ENCODE results near the gene DGCR2.

Gene DGCR2

DNA sequence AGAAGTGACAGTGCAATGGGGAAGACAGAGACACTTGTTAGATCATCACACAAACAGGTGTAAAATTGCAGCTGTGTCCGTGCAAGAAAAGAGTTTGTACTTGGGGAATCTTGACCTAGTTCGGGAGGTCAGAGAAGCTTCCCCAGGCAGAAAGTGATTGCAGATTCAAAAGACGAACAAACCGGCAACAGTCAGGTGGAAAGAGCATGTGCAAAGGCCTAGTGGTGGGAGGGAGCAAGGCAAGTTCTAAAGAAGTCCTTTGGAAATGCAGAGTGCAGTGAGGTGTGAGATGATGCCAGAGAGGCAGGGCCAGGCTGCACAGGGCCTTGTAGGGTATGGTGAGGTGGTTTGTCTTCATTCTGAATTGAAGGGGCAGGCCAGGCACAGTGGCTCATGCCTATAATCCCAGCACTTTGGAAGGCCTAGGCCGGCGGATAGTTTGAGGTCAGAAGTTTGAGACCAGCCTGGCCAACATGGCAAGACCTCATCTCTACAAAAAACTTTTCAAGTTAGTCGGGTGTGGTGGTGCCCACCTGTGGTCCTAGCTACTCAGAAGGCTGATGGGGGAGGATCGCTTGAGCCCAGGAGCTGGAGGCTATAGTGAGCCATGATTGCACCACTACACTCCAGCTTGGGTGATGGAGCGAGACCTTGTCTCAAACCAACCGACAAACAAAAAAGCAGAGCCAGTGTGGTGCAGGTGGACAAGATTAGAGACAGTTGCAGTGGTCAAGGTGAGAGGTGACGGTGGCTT is 24.2 kb upstream of the DGCR2 start:
- DNase-seq: no peak

DNA sequence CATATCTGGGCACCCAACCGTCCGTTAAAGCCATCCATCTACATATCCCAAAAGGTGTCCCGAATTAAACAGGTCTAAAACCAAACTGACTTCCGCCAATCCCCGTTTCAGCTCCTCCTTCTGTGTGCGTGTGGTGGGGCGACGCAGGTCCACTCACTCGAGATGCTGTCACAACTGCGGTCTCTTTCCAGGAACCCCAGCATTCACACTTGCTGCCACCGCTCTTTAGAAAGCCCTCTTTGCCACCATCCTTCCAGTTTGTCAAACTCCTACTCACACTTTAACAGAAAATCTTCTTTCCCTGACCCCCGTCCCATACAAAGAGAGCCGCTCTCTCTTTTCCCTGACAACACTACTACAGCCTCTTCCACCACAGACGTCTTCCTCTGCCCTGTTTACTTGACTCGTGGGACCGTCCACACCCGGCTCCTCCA is 21.8 kb upstream of the DGCR2 start:
- DNase-seq: no peak

DNA sequence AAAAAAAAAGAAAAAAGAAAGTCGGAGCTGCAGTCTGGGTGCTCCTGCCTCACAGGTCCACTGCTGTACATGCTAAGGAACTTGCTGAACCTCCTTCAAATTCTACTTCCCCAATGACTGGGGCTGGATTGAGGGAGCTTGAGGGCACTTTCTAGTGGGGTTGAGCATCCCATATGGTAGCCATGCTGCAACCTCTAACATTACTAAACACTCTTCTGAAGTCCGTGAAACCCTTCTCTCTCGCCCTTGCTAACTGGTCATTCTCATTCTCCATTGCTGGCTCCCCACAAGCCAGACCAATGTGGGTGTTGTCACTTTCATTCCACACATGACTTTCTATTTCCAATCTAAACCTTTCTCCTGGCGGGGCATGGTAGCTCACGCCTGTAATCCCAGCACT is 21.0 kb upstream of the DGCR2 start:
- no peak for DNase-seq

GRCh38 chr22:19142394-19142793 is 20.2 kb upstream of the DGCR2 start:
- DNase-seq: no peak

GRCh38 chr22:19139974-19140373 is 17.8 kb upstream of the DGCR2 start:
- DNase-seq: no peak

- no peak for DNase-seq
Measured at GRCh38 chr22:19139001-19139356, 16.8 kb upstream of the DGCR2 start.

DNA sequence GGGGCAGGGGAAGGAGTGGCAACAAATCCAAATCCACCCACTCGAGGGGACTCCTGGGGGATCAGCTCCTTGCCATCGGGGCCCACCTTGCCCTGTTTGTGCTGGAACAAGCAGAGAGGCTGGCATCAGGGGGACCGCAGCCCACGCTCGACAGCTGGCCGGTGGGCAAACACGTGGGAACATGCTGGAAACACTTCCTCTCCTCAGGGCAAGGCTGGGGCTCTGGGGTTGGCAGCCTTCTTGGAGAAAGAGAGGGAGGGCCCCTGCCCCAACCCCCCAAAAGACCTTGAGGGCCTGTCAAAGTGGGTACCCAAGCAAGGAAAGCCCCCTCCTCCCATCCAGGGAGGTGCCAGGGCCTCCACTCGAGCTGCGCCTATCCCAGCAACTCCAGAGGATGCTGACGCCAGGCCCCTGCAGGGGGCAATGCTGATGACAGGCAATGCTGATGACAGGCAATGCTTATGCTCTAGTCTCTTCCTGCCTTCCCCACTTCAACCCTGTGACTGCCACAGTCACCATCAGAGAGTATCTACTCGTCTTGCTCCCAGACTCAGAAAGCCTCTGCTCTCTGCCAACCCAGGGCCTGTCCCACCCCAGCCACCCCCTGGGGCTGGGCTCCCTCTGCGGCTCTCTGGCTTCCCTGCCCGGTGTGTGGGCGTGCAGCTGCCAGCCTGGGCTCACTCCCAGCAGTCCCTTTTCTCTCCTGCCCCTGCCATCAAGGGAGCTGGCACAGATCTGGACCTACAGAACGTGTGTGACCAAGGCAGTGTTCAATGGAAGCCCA is 16.2 kb upstream of the DGCR2 start:
- no peak for DNase-seq

DNA sequence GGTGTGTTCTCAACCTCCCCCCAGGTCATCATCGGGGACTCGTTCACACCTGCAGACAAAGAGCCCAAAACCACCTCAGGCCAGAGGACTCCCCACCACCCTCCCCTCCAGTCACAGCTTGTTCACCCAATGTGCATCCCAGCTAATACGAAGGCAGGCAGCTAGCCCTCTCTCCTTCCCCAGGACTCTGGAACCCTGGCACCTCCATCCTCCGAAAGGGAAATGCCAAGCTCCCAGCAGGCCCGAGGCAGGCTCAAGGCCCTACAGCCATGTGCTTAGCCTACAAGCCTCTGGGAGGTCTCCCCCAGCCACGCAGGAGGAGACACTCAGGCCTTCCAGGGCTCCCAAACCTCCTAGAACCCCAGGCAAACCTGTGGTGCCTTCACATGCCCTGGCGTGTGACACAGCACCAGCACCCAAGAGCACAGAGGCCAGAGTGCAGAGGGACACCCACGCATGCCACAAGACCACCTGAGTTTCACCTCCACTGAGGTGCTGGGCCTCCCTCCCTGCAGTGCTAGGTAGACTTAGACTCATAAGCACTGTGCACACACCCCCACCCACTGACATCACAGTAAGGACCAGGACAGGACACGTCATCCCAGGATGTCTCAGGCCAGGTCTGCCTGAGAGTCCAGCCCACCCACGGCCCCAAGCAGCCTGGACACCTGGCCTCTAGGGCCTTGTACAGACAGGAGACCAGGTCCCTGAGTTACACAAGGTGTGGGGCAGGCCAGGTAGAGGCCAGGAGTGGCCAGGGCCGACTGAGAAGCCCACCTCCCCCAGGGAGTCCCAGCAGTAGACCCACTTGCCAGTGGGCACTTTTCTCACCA is 15.4 kb upstream of the DGCR2 start:
- DNase-seq: no peak

DNA sequence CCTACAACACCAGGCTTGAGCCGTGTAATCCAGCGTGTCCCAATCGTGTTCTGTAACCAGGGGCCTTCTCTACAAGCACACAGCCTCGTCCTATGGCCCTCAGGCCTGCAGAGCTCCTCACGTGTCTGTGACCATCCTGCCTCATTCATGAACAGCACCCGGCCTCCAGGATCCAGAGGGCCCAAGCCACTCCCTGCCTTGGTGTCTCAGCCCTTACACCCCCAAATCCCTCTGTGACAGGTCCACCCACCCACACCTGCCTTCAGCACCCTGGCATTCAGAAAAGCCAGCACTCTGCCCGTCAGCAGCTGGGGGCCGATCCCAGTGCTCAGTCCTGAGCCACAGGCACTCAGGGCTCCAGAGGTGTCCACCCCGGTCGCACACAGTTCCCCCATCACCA is 14.7 kb upstream of the DGCR2 start:
- no peak for DNase-seq

DNA sequence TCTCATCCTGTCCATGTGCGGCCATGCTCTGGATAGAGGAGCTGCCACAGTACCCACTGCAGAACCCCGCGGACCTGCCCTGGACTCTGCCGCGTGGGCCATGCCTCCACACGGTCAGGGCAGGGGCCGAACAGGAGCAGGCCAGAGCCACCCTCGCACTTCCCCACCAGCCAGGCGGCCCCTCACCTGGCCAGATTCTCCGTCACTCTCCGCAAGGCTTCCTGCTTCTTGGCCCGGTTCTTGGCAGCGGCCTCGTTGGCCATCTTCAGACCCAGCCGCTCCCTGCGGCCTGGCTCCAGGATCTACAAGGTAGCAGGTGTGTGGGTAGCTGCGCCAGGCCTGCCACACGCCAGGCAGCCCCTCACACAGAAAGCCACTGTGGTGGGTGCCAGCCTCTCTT is 12.7 kb upstream of the DGCR2 start:
- DNase-seq: no peak

- DNase-seq: no peak
Measured at GRCh38 chr22:19134176-19134831, 12.1 kb upstream of the DGCR2 start.

DNA sequence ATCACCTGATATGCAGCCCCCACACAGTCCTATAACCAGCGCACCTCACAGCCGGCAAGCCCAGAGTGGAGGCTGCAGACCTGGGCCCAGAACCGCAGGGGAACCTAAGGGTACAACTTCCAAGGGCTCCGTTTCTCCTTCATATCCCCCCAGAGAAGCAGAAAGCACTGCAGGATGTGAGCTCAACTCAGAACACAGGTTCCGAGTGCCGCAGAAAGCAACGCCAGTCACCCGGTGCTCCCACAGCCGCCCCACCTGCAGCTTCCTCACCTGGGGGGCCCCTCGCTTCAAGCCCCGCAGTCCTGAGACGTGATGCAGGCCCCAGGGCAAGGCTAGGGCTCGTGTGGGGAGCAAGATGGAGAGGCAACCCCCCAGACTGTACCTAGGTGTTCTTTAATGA is 11.3 kb upstream of the DGCR2 start:
- DNase-seq: no peak

GRCh38 chr22:19132693-19133400 is 10.6 kb upstream of the DGCR2 start:
- no peak for DNase-seq

GRCh38 chr22:19132153-19132552 is 9.9 kb upstream of the DGCR2 start:
- DNase-seq: no peak

DNA sequence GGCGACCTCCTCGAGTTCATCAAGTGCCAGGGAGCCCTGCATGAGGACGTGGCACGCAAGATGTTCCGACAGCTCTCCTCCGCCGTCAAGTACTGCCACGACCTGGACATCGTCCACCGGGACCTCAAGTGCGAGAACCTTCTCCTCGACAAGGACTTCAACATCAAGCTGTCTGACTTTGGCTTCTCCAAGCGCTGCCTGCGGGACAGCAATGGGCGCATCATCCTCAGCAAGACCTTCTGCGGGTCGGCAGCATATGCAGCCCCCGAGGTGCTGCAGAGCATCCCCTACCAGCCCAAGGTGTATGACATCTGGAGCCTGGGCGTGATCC is 9.4 kb upstream of the DGCR2 start:
- DNase-seq: no peak

- DNase-seq: no peak
Measured at GRCh38 chr22:19130959-19131684, 8.9 kb upstream of the DGCR2 start, which contains the start of gene TSSK2. Gene TSSK2, plus strand, starts transcription at chr22:19131308. Its CDS starts 92 bp downstream, at chr22:19131400.

DNA sequence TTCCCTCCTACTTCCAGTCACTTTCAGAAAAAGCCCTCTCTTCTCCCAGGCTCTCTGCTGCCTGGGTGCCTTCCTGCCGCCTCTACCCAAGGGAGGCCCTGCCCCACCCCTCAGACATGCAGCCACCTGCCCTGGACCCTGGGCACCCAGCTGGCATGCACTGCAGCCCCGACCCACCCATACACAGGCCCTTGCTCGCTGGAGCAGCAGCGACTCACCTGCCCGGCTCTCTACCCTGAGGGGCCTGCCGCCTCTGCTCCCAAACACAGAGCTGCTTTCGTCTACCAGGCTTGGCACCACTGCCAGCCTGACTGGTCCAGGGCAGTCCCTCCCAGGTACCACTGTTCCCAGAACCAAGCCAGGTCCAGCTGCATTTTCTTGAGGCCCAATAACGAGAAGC is 7.7 kb upstream of the DGCR2 start:
- no peak for DNase-seq

- no peak for DNase-seq
Measured at GRCh38 chr22:19128946-19129727, 6.9 kb upstream of the DGCR2 start.

DNA sequence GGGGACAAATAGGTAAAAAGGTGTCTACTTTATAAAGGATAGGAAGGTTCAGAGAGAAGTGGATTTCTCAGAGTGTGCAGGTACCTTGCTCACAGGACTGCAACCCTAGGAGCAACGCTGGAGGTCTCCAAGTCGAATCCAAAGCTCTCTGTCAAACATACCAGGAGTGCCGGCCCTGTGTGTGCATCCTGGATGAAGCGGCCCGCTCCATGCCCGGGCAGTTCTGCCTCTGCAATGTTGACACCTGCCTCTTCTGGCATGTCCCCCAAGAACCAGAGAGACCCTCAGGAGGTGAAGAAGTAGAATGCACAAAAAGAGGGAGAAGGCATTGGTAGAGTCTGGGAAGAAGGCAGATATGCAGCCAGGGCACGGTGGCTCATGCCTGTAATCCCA is 5.8 kb upstream of the DGCR2 start:
- no peak for DNase-seq

DNA sequence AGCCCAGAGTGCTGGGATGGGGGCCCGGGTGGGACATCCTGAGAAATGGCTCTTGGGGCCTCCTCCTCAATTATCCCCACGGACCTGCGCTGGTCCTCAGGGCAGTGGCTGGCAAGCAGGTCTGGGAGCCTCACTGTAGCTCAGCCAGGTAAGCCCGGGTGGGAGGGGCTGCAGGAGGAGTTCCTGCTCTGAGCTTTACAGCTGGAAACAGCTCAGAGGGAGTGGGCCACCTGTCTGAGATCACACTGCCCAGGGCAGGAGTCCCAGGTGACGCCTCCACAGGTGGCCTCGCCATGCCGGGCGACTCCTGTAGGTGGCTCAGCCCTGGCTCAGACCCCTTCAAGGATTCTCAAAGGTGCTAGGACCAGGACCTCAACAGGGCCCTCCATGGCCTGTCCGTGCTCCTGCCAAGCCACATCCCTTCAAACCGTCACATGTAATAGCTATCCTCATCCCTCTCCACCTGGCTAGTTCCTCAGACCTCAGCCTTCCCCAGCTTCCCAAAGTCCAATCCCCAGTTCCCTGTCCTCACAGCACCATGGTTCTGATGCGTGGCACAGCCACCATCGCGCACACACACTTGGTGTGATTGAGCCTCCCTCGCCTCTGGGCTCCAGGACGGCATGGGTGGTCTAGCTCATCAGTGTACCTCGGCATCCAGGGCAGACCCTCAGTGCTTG is 5.3 kb upstream of the DGCR2 start:
- no peak for DNase-seq

Data from SHP77 (cell line).